Measurements from ENCODE around the gene TBXA2R. TPM values are rescaled to one million over a fixed set of nuclear protein-coding genes. Genes with fewer than 3 reads are reported as not detected.

The TBXA2R gene
- total and polyA plus RNA-seq, 2 experiments from 2014 or later = 0.42 to 0.73 TPM

DNA sequence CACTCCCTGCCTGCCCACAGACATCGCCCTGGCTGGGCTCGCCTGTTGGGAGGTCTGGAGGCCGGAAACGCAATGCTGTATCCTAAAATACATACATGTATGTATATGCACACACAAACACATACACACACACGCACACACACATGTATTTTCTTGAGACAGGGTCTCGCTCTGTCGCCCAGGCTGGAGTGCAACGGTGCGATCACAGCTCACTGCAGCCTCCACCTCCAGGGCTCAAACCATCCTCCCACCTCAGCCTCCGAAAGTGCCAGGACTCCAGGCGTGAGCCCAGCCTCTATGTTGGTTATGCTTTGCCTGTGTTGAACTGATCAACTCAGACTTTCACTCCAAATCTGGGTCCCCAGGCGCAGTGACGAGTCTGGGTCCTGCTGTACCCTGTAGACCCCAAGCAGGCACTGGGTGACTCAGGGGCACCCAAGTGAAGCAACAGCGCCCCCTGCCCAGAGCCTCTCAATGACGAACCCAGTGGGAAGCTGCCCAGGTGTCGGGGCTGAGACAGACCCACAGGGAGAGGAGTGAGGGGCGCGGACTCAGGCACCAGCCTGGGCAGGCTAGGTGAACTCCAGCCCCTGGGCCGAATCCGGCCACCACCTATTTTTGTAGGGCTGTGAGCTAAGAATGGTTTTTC lies 47.3 kb upstream of the TBXA2R start:
- Histone ChIP-seq H3K9me2 (ENCODE audit: insufficient read depth) (no peaks in the 10 kb centered on the region), H3K27me3 (ENCODE audit: insufficient read depth) (no peaks in the 10 kb centered on the region), H3K4me2 (no peak overlapping the region), H3K36me3 (ENCODE audit: insufficient read depth) (no peaks in the 10 kb centered on the region), H3K27ac (ENCODE audit: low read depth) (no peak overlapping the region), H3F3A (replicated peaks; ENCODE audit: low read depth) (no peaks in the 10 kb centered on the region), H3K4me3 (no peak overlapping the region), H2AFZ (no peak overlapping the region), H4K20me1 (replicated peaks; ENCODE audit: insufficient read depth) (no peaks in the 10 kb centered on the region; the same call in 1 of the 2 replicates), H3K4me1 (ENCODE audit: insufficient read depth) (no peaks in the 10 kb centered on the region), H3K79me2 (replicated peaks; ENCODE audit: insufficient read depth) (no peaks in the 10 kb centered on the region)
- Mint-ChIP-seq H3K27ac (no peak overlapping the region), H3K27me3 (ENCODE audit: insufficient read depth, low read depth, poor library complexity) (peaks cover 1% of the 10 kb centered on the region), H3K4me3 (no peak overlapping the region), H3K4me1 (no peaks in the 10 kb centered on the region), H3K36me3 (ENCODE audit: low read depth) (peaks cover 14% of the 10 kb centered on the region), H3K9me3 (no peaks in the 10 kb centered on the region)
- ATAC-seq = peak; percentile 51
- peak; percentile 63 for DNase-seq (ENCODE audit: low spot score)
- TF ChIP-seq, protein P1, sequence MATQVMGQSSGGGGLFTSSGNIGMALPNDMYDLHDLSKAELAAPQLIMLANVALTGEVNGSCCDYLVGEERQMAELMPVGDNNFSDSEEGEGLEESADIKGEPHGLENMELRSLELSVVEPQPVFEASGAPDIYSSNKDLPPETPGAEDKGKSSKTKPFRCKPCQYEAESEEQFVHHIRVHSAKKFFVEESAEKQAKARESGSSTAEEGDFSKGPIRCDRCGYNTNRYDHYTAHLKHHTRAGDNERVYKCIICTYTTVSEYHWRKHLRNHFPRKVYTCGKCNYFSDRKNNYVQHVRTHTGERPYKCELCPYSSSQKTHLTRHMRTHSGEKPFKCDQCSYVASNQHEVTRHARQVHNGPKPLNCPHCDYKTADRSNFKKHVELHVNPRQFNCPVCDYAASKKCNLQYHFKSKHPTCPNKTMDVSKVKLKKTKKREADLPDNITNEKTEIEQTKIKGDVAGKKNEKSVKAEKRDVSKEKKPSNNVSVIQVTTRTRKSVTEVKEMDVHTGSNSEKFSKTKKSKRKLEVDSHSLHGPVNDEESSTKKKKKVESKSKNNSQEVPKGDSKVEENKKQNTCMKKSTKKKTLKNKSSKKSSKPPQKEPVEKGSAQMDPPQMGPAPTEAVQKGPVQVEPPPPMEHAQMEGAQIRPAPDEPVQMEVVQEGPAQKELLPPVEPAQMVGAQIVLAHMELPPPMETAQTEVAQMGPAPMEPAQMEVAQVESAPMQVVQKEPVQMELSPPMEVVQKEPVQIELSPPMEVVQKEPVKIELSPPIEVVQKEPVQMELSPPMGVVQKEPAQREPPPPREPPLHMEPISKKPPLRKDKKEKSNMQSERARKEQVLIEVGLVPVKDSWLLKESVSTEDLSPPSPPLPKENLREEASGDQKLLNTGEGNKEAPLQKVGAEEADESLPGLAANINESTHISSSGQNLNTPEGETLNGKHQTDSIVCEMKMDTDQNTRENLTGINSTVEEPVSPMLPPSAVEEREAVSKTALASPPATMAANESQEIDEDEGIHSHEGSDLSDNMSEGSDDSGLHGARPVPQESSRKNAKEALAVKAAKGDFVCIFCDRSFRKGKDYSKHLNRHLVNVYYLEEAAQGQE (IDR thresholded peaks at IDR 0.05; ENCODE audit: unreplicated experiment) = no peak
- TF ChIP-seq, protein P2, sequence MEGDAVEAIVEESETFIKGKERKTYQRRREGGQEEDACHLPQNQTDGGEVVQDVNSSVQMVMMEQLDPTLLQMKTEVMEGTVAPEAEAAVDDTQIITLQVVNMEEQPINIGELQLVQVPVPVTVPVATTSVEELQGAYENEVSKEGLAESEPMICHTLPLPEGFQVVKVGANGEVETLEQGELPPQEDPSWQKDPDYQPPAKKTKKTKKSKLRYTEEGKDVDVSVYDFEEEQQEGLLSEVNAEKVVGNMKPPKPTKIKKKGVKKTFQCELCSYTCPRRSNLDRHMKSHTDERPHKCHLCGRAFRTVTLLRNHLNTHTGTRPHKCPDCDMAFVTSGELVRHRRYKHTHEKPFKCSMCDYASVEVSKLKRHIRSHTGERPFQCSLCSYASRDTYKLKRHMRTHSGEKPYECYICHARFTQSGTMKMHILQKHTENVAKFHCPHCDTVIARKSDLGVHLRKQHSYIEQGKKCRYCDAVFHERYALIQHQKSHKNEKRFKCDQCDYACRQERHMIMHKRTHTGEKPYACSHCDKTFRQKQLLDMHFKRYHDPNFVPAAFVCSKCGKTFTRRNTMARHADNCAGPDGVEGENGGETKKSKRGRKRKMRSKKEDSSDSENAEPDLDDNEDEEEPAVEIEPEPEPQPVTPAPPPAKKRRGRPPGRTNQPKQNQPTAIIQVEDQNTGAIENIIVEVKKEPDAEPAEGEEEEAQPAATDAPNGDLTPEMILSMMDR (conservative IDR thresholded peaks at IDR 0.05; ENCODE audit: low read depth in 2 of 2) = peak; percentile 53 to 66
- TF ChIP-seq ZNF114 (CRISPR knock-in tag; IDR thresholded peaks at IDR 0.05) = no peak

DNA sequence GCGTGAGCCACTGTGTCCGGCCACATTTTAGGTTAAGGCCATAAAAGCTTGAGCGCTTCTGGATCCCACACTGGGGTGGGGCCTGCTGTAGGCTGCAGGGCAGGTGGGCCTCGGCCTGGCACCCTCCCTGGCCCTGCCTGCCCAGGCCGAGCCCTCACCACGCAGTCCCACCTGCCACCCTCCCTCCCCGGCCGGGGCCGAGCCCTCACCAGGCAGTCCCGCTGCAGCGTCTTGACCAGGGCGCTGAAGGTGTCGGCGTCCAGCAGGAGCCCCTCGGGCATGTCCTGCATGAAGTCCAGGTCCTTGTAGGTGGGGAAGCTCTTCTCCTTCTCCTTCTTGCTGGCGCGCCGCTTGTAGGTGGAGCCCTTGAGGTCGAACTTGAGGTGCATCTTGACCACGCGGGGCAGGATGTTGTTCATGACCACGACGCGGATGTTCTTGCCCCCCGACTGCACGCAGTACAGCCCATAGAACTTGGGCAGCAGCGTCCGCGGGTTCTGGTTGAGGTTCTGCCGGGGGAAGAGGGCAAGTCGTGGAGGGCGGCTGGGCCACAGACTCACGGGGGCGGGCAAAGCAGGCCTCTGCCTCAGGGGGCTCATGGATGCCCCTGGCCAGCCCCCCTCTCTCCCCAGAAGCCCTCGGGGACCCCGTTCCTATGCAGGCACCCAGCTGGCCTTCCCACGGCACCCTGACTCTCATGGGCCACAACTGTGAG lies 46.6 kb upstream of the TBXA2R start:
- Mint-ChIP-seq H3K36me3 (ENCODE audit: low read depth) (peaks cover 14% of the 10 kb centered on the region), H3K4me3 (no peak overlapping the region)
- H4K20me1 ChIP-seq (replicated peaks; ENCODE audit: insufficient read depth) = no peaks in the 10 kb centered on the region; the same call in 1 of the 2 replicates

More for the DNA sequence above, 46.6 kb upstream of the TBXA2R start:
- H3K9me3 Mint-ChIP-seq = no peaks in the 10 kb centered on the region
- H3K27ac Mint-ChIP-seq = no peak overlapping the region
- no peaks in the 10 kb centered on the region for H3K27me3 ChIP-seq (ENCODE audit: insufficient read depth)
- H3F3A ChIP-seq (replicated peaks; ENCODE audit: low read depth) = no peaks in the 10 kb centered on the region
- H3K27ac ChIP-seq (ENCODE audit: low read depth) = no peak overlapping the region
- H2AFZ ChIP-seq = no peak overlapping the region
- DNase-seq (ENCODE audit: low spot score) = no peak
- H3K4me1 ChIP-seq (ENCODE audit: insufficient read depth) = no peaks in the 10 kb centered on the region
- H3K4me2 ChIP-seq = no peak overlapping the region
- TF ChIP-seq STAT1 (IDR thresholded peaks at IDR 0.05; ENCODE audit: unreplicated experiment) (no peak), EZH2 (IDR thresholded peaks at IDR 0.05; ENCODE audit: low read depth, unreplicated experiment) (no peak), POLR2AphosphoS5 (IDR thresholded peaks at IDR 0.05; ENCODE audit: low read depth) (no peak), EZH2phosphoT487 (IDR thresholded peaks at IDR 0.05; ENCODE audit: unreplicated experiment) (no peak), ETS1 (IDR thresholded peaks at IDR 0.05) (no peak)
- TF ChIP-seq, protein P1 (IDR thresholded peaks at IDR 0.05; ENCODE audit: unreplicated experiment) = no peak
- no peaks in the 10 kb centered on the region for H3K9me2 ChIP-seq (ENCODE audit: insufficient read depth)
- ATAC-seq = no peak
- H3K4me3 ChIP-seq = no peak overlapping the region
- H3K4me1 Mint-ChIP-seq = no peaks in the 10 kb centered on the region
- no peaks in the 10 kb centered on the region for H3K79me2 ChIP-seq (replicated peaks; ENCODE audit: insufficient read depth)
- H3K36me3 ChIP-seq (ENCODE audit: insufficient read depth) = no peaks in the 10 kb centered on the region
- peaks cover 1% of the 10 kb centered on the region for H3K27me3 Mint-ChIP-seq (ENCODE audit: insufficient read depth, low read depth, poor library complexity)

All from GM23338 (cell line).